DMS79 treated with DMSO at 0.1 percent for 48 hours (cell line): Measurements from ENCODE around the gene DOCK2.
"Not testable (repeated sequence)": the region's sequence is repeated elsewhere in the genome, so short reads cannot be mapped to it uniquely, and the experiment has no call there.

Experiments
- DNase-seq: peaks from one replicate; lab custom pipeline; 2025; lab: John Stamatoyannopoulos, UW

The DOCK2 gene

GRCh38 chr5:170057311-170057710 is 420.2 kb downstream of the DOCK2 start:
- no peak for DNase-seq

DNA sequence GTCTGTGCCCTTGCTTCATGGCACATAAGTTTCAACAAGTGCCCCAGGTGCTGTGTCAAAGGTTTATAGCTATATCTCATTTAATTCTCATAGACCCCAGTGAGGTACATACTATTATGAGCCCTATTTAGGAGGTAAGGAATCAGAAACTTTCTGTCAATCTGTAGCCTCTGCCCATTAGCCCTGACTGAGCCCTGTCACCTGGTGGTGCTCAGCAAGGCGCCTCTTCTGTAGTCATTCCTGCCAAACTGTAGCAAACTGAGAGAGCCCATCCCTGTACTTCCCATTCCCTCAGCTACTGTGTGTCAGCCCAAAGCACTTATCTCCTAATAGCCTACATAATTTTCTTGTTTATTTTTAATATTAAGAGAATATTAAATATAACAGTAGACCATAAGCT is 422.1 kb downstream of the DOCK2 start:
- DNase-seq, result no peak

DNA sequence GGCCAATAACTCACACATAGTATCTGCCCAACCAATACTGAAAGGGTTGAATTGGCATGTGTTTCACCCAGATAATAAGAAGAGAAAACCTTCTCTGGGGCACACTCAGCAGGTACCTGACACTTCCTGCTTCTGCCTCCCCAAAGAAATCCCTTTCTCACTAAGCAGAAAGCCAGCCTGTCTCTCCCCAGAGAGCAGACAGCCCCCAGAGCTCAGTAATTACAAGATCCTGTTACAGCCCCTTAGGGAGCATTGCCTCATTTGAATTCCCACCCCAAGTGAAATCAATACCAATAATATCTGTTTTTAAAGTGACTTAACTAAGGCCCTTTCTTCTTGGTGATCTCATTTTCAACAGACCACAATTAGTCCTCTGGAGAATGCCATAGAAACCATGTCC is 430.1 kb downstream of the DOCK2 start:
- DNase-seq, result no peak

DNA sequence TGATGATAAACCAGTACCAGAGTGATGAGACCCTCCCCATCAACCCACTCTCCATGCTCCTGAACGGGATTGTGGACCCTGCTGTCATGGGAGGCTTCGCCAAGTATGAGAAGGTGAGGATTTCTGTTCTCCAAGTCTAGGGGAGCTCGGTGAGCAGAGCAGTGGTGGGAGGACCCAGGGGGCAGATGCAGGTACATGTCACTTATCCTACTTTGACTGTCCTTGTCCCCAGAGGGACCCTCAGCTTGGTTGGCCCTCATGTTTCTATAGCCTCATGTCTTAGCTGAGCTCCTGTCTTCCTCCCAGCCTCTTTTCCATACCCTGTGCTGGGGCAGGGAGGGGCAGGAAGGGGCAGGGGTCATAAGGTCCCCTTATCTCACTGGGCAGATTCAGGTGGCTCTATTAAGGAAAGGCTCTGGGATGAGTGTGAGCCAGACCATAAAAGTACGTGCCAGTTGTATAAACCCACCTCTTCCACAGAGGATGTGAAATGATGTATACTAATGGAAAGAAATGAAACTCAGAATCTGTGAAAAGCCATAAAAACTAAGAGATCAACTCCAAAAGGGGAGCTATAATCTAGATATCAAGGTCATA is 430.6 kb downstream of the DOCK2 start:
- DNase-seq, result no peak

GRCh38 chr5:170069512-170069911 is 432.4 kb downstream of the DOCK2 start:
- DNase-seq, result no peak

DNA sequence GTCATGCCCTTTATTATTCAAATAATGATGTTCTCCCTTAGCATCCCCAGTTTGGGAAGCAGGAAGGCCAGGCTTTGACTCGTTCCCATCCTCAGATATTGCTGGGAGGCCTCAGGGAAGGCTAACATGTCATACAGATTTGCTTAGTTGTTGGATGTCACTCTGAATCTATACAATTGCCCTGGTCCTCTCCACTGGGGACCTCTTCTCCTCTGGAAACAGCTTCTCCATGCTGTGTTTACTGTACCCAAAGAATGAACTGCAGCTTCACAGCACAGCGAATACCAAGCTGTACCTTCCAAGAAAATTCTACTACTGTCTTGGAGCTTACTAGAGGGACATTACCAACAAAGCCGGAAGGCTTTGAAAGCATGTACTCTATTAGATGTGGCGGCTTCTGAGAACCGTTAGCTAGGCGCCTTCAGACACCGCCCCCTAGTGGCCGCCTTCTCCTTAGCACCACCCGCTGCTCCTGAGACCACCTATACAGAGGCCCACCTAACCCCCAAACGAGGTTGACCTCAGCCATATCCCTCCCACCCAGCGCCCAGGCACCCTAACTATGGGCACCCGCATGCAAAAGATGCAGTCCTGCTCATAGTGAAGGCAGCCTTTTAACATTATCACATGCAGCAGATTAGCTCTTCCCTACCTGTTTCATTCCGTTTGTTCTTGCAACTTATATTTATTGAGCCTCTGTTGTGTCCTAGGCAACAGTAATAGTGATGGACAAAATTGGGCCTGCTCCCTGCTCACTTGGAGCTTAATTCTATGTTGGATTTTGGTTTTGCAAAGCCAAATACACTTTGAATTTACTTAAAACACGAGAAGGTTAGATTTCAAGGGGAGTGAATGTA is 433.7 kb downstream of the DOCK2 start:
- DNase-seq, result no peak

DNA sequence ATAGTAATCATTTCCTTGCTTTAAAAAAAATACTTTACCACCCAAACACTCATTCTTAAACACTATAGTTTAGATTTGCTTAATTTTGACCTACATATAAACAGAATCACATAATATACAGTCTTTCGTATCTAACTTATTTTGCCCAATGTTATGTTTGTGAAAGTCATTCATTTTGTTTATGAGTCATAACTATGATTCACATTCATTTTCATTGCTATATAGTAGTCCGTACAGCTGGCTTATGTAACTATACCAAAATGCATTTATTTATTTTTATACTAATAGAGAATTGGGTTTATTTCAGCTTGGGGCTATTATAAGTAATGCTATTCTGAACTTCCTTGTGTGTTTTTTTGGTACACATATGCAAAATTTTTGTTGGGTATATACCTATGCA is 434.7 kb downstream of the DOCK2 start:
- no peak for DNase-seq

GRCh38 chr5:170075696-170076095 is 438.6 kb downstream of the DOCK2 start:
- DNase-seq, result no peak

- DNase-seq, result no peak
Measured at GRCh38 chr5:170076211-170076610, 439.1 kb downstream of the DOCK2 start.

DNA sequence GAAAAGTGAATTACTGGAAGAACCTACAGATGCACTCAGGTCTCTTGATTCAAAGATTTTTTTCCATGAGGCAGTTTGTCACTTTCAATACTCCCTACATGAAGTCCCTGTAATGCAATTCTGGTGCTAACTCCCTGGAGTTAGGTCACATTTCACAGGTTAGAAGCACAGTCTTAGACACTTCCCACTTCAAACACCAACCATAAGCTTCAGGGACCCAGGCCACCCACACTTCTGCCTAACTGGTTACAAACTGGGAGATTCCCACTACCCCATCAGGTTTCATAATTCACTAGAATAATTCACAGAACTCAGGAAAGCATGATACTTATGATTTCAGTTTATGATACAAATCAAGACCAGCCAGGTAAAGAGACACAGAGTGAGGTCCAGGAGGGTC is 439.7 kb downstream of the DOCK2 start:
- DNase-seq, result no peak

DNA sequence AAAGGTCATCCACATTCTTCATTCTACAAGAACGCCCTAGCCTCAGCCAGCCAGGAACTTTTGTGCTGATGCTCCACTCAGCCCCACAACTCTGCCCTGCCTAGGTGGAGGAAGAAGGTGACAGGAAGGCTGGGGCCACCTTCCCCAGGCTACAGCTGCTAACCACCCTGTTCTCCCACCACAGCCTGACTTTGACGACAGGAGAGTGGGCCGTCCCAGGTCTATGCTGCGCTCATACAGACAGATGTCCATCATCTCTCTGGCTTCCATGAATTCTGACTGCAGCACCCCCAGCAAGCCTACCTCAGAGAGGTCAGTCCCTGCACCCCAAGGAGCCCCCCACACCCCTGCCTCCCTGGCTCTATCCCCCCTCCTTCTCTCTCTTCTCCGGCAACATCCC is 440.5 kb downstream of the DOCK2 start:
- DNase-seq, result no peak

- no peak for DNase-seq
Measured at GRCh38 chr5:170078458-170078857, 441.4 kb downstream of the DOCK2 start.

DNA sequence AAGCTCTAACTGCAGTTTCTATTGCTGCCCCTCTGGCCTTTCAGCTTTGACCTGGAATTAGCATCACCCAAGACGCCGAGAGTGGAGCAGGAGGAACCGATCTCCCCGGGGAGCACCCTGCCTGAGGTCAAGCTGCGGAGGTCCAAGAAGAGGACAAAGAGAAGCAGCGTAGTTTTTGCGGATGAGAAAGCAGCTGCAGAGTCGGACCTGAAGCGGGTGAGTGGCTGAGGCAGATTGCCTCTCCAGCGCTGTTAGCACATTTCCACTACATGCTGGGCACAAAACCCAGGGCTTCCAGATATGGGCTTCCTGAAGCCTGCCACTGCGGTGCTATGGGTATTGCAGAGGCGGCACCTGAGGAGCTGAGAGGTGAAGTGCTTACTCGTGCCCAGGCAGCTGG is 441.9 kb downstream of the DOCK2 start:
- DNase-seq, result no peak

- no peak for DNase-seq
Measured at GRCh38 chr5:170080217-170080616, 443.1 kb downstream of the DOCK2 start.

GRCh38 chr5:170080786-170081445 is 443.8 kb downstream of the DOCK2 start:
- DNase-seq, result no peak

DNA sequence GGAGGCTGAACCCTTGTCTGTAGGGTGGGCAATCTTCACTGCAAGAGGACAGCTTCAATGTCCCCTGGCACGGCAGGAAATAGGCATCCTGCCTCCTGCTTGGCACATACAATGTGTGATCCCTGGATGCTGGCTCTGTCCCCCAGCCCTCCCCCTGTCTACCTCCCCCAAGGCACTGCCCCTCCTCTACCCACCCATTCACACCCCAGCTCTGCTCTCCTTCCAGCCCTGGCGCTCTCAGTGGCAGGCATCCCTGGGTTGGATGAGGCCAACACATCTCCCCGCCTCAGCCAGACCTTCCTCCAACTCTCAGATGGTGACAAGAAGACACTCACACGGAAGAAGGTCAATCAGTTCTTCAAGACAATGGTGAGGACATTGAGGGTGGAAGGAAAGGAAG is 444.5 kb downstream of the DOCK2 start:
- DNase-seq, result no peak

DNA sequence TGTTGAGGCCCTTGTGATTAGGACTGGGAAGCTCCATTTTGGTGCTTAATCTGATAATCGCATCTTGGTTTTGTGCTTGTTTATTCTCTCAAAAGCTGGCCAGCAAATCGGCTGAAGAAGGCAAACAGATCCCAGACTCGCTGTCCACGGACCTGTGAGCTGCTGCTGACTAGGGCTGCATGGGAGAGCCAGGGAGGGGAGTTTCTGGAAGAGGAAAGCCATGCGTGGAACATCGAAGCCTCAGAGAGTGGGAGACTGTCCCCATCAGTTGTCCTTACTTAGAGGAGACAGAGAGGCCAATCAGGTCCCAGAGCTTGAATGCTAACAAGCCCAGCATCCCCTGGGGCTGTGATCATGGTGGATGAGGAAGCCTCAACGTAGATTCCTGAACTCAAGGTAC is 445.6 kb downstream of the DOCK2 start:
- DNase-seq, result no peak

DNA sequence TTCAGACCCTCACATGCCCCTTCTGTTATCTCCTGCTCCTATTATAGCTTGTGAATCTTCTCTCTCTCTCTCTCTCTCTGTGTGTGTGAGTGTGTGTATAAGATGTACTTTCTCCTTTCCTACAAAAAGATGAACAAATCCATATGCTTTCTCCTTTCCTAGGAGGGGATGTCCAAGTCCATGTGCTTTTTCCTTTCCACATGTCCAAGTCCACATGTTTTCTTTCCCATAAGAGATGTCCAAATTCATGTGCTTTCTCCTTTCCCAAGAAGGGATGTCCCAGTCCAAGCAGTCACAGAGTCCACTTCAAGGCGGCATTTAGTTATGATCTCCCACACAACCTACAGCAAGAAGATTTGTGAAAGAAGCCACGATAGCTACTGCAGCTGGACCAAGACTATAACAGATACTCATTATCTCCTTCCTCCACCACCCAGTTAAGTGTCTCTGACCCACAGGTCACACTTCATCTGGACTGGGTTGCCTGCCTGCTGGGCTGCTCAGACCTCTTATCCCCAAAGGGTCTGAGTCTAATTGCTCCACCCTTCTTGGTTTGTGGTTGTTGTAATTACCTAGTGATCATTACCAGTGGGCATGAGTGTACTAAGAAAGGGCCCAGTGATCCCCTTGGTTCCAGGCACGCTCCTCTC is 450.2 kb downstream of the DOCK2 start:
- DNase-seq, result no peak

GRCh38 chr5:170092455-170093101 is 455.5 kb downstream of the DOCK2 start:
- no peak for DNase-seq

DNA sequence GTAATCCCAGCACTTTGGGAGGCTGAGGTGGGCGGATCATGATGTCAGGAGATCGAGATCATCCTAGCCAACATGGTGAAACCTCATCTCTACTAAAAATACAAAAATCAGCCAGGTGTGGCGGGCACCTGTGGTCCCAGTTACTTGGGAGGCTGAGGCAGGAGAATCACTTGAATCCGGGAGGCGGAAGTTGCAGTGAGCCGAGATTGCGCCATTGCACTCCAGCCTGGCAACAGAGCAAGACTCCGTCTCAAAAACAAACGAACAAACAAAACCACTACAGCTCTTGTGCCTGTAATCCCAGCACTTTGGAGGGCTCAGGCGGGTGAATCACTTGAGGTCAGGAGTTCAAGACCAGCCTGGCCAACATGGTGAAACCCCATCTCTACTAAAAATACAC is 457.3 kb downstream of the DOCK2 start:
- not testable (repeated sequence) for DNase-seq

DNA sequence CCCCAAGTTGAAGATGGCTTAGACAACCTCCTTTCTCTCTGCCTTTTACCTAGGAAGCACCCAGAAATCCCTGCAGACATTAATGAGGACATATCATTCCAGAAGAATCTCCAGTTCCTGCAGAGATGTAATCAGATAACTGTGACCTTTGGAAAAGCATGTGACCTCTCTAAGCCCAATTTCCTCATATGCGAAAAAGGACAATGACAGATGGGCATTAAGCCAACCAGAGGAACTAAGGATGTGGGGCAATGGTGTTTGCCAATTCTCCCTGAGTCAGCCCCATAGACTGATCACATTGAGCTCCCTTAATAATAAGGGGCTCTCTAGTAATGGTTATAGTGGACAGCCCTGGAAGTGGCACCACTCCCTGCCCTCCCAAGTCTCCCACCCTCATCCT is 458.6 kb downstream of the DOCK2 start:
- no peak for DNase-seq

GRCh38 chr5:170097934-170098333 is 460.9 kb downstream of the DOCK2 start:
- DNase-seq, result no peak
